SU-DHL-6 (cell line): ENCODE data around the gene TFIP11.

Source experiments
- CTCF ChIP-seq: fragments of 200-600 bp; sonication (generic); IDR thresholded peaks from one replicate; pipeline ENCODE4 v1.5.1; 2017; ENCODE audit warnings: antibody characterized with exemption, mild to moderate bottlenecking, low read length, moderate library complexity; ENCODE audit not compliant: insufficient read depth, poor library complexity, severe bottlenecking
- EZH2phosphoT487 ChIP-seq: fragments of 200-600 bp; sonication (generic), shearing (Covaris generic); conservative IDR thresholded peaks from 2 replicates; pipeline ENCODE4 v1.6.1; 2018; ENCODE audit warnings: mild to moderate bottlenecking, antibody characterized with exemption, low read length, moderate library complexity, mixed read lengths

DNA sequence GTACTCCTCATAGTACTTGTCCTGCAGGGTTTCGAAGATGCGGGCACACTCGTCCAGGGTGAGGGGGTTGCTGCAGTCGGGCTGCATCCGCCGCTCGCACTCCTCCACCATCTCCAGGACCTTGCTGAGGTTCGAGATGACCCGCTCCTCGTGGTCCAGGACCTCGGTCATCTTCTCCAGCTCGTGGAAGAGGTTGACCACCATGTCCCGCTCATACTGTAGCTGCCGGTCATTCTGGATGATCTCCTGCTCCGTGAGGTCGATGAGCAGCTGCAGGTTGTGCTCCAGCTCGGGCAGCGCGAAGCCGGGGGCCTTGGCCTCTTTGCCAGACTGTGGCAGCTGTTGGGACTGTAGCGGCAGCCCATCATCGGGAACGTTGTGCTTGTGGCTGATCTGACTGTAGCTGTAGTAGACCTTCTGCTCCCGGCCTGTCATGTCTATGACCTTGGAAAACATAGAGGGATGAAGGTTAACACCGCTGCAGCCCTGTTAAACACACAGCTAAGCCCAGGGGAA lies 13.0 kb downstream of the TFIP11 start:
- TF ChIP-seq CTCF (no peak), EZH2phosphoT487 (no peak)
